DND-41 (cell line): ENCODE data around the gene GADD45G.

ENCODE experiments used
- ATAC-seq: fragments of 200-7000 bp; cut with Tn5 transposase; 3 replicates; pipeline ENCODE4 v1.9.1; 2021; ENCODE audit warnings: low read depth; ENCODE audit not compliant: insufficient read depth
- DNase-seq: peaks from one replicate; pipeline ENCODE4 v3.0.0-alpha.2; 2020
- H2AFZ ChIP-seq: 2 replicates; pipeline ENCODE4 v1.6.0; 2012; ENCODE audit warnings: low read depth, low read length
- H3K27ac ChIP-seq: 2 replicates; pipeline ENCODE4 v1.5.1; 2012; ENCODE audit warnings: low read length, inconsistent platforms
- H3K27me3 ChIP-seq: fragments of 200-600 bp; sonication (generic); 2 replicates; pipeline ENCODE4 v1.6.0; 2012; ENCODE audit warnings: low read length, mild to moderate bottlenecking, inconsistent platforms; ENCODE audit not compliant: insufficient read depth, poor library complexity
- H3K36me3 ChIP-seq: 2 replicates; pipeline ENCODE4 v1.5.1; 2012; ENCODE audit warnings: low read length, inconsistent platforms; ENCODE audit not compliant: insufficient read depth
- H3K4me1 ChIP-seq: 2 replicates; pipeline ENCODE4 v1.5.1; 2012; ENCODE audit warnings: mild to moderate bottlenecking, low read length; ENCODE audit not compliant: insufficient read depth
- H3K4me2 ChIP-seq: 2 replicates; pipeline ENCODE4 v1.6.0; 2012; ENCODE audit warnings: mild to moderate bottlenecking, moderate library complexity, low read length, inconsistent platforms; ENCODE audit not compliant: insufficient read depth
- H3K4me3 ChIP-seq, 2 experiments: fragments of 200-600 bp in 1 of 2; shearing (Covaris generic) in 1 of 2; 2 replicates each; pipeline ENCODE4 v1.5.1; 2012 to 2016; ENCODE audit warnings: inconsistent platforms in 2 of 2, low read length in 2 of 2, mild to moderate bottlenecking in 2 of 2, low read depth in 1 of 2, moderate library complexity in 1 of 2
- H3K79me2 ChIP-seq: 2 replicates; pipeline ENCODE4 v1.6.0; 2012; ENCODE audit warnings: low read length, inconsistent platforms; ENCODE audit not compliant: insufficient read depth
- H3K9ac ChIP-seq: 2 replicates; pipeline ENCODE4 v1.6.0; 2012; ENCODE audit warnings: low read depth, mild to moderate bottlenecking, inconsistent platforms, low read length, moderate library complexity
- H3K9me3 ChIP-seq: 2 replicates; pipeline ENCODE4 v1.5.1; 2012; ENCODE audit warnings: low read length, moderate library complexity, mild to moderate bottlenecking, inconsistent platforms; ENCODE audit not compliant: insufficient read depth, severe bottlenecking
- H4K20me1 ChIP-seq: 2 replicates; pipeline ENCODE4 v1.6.0; 2012; ENCODE audit warnings: low read length; ENCODE audit not compliant: insufficient read depth
- EZH2 ChIP-seq: IDR thresholded peaks from 3 replicates; pipeline ENCODE4 v1.6.1; 2012; ENCODE audit warnings: borderline replicate concordance, low read depth, mild to moderate bottlenecking, moderate library complexity, low read length, inconsistent platforms; ENCODE audit not compliant: severe bottlenecking
- TF ChIP-seq, protein P1 (sequence below): IDR thresholded peaks from 2 replicates; pipeline ENCODE4 v1.5.1; 2012; ENCODE audit warnings: borderline replicate concordance, low read length, moderate library complexity, mild to moderate bottlenecking; ENCODE audit not compliant: poor library complexity, severe bottlenecking; ENCODE audit errors: extremely low read depth

The GADD45G gene

DNA sequence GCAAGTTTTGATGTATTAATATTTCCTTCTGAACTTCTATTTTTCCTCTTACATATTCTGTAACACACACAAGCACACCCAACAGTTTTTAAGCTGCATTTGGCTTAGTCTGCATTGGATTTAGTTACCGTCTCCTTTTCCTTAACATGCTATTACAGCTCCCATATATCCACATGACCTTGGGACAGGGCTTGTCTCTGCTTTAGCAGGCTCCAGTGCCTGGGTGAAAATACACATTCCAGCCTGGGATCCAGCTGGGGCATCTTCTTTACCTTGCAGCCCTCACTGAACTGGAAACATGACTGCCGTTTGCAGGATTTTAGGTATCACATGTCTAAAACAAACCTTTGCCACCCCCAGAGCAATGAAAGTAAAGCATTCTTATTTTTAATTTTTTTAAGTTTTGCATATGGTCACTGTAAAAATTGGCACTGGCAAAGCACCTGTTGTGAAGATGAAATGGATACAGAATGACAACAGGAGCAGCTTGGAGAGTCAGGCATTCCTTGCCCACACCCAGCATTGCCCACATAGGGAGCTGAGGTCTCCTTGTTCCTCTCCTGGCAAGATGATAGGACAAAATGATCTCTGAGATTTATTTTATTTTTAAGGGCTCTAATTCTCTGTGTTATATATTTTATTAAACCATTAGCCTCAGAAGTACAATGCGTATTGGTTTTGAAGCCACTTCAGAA, 4.0 kb downstream of the GADD45G start:
- ATAC-seq (no peak), DNase-seq (no peak)
- H3K9me3 ChIP-seq: peaks cover 9% of the 10 kb centered on the region
- H3K27ac ChIP-seq: no peak overlapping the region
- H3K36me3 ChIP-seq: no peaks in the 10 kb centered on the region
- H4K20me1 ChIP-seq: peaks cover 4% of the 10 kb centered on the region; the same call in 1 of the 2 replicates
- no peaks in the 10 kb centered on the region for H3K79me2 ChIP-seq
- no peak overlapping the region for H3K4me2 ChIP-seq
- H3K4me3 ChIP-seq: no peak overlapping the region
- H2AFZ ChIP-seq: no peak overlapping the region
- no peak overlapping the region for H3K9ac ChIP-seq
- peaks cover 31% of the 10 kb centered on the region for H3K4me1 ChIP-seq
- no peak for TF ChIP-seq EZH2
- TF ChIP-seq, protein P1, sequence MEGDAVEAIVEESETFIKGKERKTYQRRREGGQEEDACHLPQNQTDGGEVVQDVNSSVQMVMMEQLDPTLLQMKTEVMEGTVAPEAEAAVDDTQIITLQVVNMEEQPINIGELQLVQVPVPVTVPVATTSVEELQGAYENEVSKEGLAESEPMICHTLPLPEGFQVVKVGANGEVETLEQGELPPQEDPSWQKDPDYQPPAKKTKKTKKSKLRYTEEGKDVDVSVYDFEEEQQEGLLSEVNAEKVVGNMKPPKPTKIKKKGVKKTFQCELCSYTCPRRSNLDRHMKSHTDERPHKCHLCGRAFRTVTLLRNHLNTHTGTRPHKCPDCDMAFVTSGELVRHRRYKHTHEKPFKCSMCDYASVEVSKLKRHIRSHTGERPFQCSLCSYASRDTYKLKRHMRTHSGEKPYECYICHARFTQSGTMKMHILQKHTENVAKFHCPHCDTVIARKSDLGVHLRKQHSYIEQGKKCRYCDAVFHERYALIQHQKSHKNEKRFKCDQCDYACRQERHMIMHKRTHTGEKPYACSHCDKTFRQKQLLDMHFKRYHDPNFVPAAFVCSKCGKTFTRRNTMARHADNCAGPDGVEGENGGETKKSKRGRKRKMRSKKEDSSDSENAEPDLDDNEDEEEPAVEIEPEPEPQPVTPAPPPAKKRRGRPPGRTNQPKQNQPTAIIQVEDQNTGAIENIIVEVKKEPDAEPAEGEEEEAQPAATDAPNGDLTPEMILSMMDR: no peak
- peaks cover 23% of the 10 kb centered on the region for H3K27me3 ChIP-seq

DNA sequence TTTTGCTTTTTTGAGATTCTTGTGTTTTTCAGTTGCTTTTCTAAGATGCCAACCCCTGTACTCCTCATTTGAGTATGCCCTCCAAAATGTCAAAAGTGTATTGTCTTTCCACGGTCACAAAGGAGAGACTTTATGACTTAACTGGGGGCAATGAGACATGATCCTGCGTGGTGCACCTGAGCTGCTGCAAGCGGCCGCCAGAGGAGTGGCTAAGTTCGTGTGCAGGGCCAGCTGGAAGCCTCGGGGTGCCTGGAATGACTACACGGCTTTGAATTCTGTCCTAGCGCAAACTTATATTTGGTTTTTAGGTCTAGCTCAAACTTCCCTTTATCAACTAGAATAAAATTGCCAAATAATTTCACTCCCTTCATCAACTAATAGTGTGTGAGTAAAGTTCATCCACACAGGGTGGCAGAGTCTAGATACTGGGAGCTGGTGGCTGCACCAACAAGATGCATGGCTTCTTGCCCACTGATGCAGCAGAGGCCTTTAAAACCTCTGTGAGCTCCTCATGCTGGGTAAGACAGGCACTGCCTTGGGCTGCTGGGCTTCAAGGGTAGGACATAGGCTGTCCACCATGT, 4.7 kb downstream of the GADD45G start:
- H3K9me3 ChIP-seq: peaks cover 9% of the 10 kb centered on the region
- H3K36me3 ChIP-seq: no peaks in the 10 kb centered on the region
- no peak overlapping the region for H3K4me3 ChIP-seq
- ATAC-seq: no peak
- H4K20me1 ChIP-seq: peaks cover 4% of the 10 kb centered on the region; the same call in 1 of the 2 replicates
- no peak for DNase-seq
- H2AFZ ChIP-seq: no peak overlapping the region
- H3K79me2 ChIP-seq: no peaks in the 10 kb centered on the region
- H3K27ac ChIP-seq: no peak overlapping the region
- H3K27me3 ChIP-seq: peaks cover 23% of the 10 kb centered on the region
- TF ChIP-seq, protein P1: no peak
- TF ChIP-seq EZH2: no peak
- H3K9ac ChIP-seq: no peak overlapping the region
- no peak overlapping the region for H3K4me2 ChIP-seq
- H3K4me1 ChIP-seq: peaks cover 25% of the 10 kb centered on the region

DNA sequence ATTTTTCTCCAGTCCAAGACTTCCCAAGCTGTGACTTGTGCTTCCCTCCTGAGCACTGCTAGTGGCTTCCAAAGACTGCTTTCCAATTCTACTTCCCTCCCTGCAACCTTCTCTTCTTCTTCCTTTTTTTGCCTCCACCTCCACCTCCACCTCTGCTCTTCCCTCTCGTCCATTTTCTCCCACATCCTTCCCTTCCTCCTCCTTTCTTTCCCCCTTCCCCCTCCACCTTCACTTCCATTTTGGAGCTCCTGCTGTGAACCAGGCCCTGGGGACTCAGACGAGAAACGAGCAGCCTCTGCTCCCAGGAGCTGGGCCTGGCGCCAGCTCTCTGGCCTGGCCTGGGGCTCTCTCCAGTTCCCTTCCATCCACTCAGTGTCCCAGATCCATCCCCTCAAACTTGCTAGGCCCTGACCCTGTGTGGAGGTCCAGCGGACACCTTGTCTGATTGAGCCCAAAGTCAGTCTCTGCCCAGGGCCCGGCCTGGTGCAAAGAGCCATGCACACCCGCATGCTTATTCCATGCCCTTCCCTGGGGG, 5.6 kb downstream of the GADD45G start:
- Histone ChIP-seq H3K4me1 (peaks cover 15% of the 10 kb centered on the region), H3K9ac (no peak overlapping the region), H4K20me1 (peaks cover 4% of the 10 kb centered on the region; the same call in 1 of the 2 replicates), H3K27ac (no peak overlapping the region), H3K79me2 (no peaks in the 10 kb centered on the region), H3K9me3 (peaks cover 9% of the 10 kb centered on the region), H3K27me3 (peaks cover 14% of the 10 kb centered on the region), H3K4me3 (no peak overlapping the region), H2AFZ (no peak overlapping the region), H3K36me3 (no peaks in the 10 kb centered on the region), H3K4me2 (no peak overlapping the region)
- TF ChIP-seq, protein P1: no peak
- no peak for TF ChIP-seq EZH2
- no peak for ATAC-seq
- no peak for DNase-seq
